Peyer's patch (tissue), 4 donors: ENCODE measurements around the gene CD99.

Experiments
- CTCF ChIP-seq, 6 experiments: fragments of 450-650 bp in 4 of 6; fragments of 200-600 bp in 2 of 6; sonication (generic) in 1 of 6; IDR thresholded peaks; one replicate each; pipeline ENCODE4 v1.5.1; 2017 to 2019; ENCODE audit warnings: antibody characterized with exemption in 6 of 6, mild to moderate bottlenecking in 3 of 6, moderate library complexity in 1 of 6
- POLR2A ChIP-seq, 2 donors: fragments of 450-650 bp; IDR thresholded peaks; one replicate each; pipeline ENCODE4 v1.5.1; 2017; ENCODE audit warnings: antibody characterized with exemption in 2 of 2, mild to moderate bottlenecking in 2 of 2, moderate library complexity in 2 of 2

GRCh38 chrX:2740672-2741071 is 49.6 kb downstream of the CD99 start:
- TF ChIP-seq POLR2A (IDR thresholded peaks at IDR 0.05) (no peak), CTCF (IDR thresholded peaks at IDR 0.05) (no peak)
